Gastroesophageal sphincter (tissue), 3 donors: Measurements from ENCODE around the gene AGAP4.
"Not testable (repeated sequence)": the region's sequence is repeated elsewhere in the genome, so short reads cannot be mapped to it uniquely, and the experiment has no call there.

Experiments
- CTCF ChIP-seq, 4 experiments: fragments of 200-600 bp in 2 of 4; fragments of 450-650 bp in 2 of 4; sonication (generic) in 1 of 4; IDR thresholded peaks; one replicate each; pipeline ENCODE4 v1.5.1; 2017 to 2019; ENCODE audit warnings: antibody characterized with exemption in 4 of 4, mild to moderate bottlenecking in 2 of 4, moderate library complexity in 2 of 4
- EP300 ChIP-seq: sonication (generic); formaldehyde crosslinking; IDR thresholded peaks from one replicate; pipeline ENCODE4 v1.6.1; 2017; ENCODE audit warnings: antibody characterized with exemption, mild to moderate bottlenecking
- POLR2A ChIP-seq, 2 donors: fragments of 450-650 bp; IDR thresholded peaks; one replicate each; pipeline ENCODE4 v1.6.1; 2017; ENCODE audit warnings: antibody characterized with exemption in 2 of 2, mild to moderate bottlenecking in 2 of 2, moderate library complexity in 1 of 2
- POLR2AphosphoS5 ChIP-seq: sonication (generic); formaldehyde crosslinking; IDR thresholded peaks from one replicate; pipeline ENCODE4 v1.6.1; 2017; ENCODE audit warnings: antibody characterized with exemption

DNA sequence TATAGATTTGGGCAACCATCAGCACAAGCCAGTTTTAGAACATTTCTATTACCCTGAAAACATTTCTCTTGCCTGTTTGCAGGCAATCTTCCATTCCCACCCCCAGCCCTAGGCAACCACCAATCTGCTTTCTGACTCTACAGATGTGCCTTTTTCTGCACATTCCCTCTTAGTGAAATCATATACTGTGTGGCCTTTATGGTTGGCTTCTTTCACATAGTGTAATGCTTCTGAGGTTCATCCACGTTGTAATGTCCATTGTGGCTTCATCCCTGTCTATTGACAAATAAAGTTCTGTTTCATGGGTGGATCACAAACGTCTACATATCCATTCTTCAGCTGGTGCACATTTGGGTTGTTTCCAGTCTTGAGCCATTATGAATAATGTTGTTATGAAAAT lies 42.3 kb downstream of the AGAP4 start:
- TF ChIP-seq POLR2A (IDR thresholded peaks at IDR 0.05); CTCF (IDR thresholded peaks at IDR 0.05); POLR2AphosphoS5; EP300: not testable (repeated sequence)
